Esophagus muscularis mucosa (tissue), 4 donors: ENCODE measurements around the gene FRMD4A.

Experiments used
- EP300 ChIP-seq: sonication (generic); formaldehyde crosslinking; IDR thresholded peaks from one replicate; pipeline ENCODE4 v1.6.1; 2017; ENCODE audit warnings: antibody characterized with exemption
- POLR2A ChIP-seq: fragments of 450-650 bp; IDR thresholded peaks from one replicate; pipeline ENCODE4 v1.6.1; 2017; ENCODE audit warnings: antibody characterized with exemption, moderate library complexity, mild to moderate bottlenecking, low read depth
- TF ChIP-seq, protein P1 (sequence below), 3 experiments: fragments of 200-600 bp in 2 of 3; fragments of 450-650 bp in 1 of 3; sonication (generic) in 2 of 3; IDR thresholded peaks; one replicate each; pipeline ENCODE4 v1.5.1; 2017 to 2019; ENCODE audit warnings: antibody characterized with exemption in 3 of 3, mild to moderate bottlenecking in 2 of 3, moderate library complexity in 1 of 3

GRCh38 chr10:14023673-14024328 is 306.9 kb downstream of the FRMD4A start:
- TF ChIP-seq, protein P1, sequence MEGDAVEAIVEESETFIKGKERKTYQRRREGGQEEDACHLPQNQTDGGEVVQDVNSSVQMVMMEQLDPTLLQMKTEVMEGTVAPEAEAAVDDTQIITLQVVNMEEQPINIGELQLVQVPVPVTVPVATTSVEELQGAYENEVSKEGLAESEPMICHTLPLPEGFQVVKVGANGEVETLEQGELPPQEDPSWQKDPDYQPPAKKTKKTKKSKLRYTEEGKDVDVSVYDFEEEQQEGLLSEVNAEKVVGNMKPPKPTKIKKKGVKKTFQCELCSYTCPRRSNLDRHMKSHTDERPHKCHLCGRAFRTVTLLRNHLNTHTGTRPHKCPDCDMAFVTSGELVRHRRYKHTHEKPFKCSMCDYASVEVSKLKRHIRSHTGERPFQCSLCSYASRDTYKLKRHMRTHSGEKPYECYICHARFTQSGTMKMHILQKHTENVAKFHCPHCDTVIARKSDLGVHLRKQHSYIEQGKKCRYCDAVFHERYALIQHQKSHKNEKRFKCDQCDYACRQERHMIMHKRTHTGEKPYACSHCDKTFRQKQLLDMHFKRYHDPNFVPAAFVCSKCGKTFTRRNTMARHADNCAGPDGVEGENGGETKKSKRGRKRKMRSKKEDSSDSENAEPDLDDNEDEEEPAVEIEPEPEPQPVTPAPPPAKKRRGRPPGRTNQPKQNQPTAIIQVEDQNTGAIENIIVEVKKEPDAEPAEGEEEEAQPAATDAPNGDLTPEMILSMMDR (IDR thresholded peaks at IDR 0.05), result no peak
- no peak for TF ChIP-seq EP300
- TF ChIP-seq POLR2A, result no peak
